Cardiac muscle cell (in vitro differentiated cells and primary cell): ENCODE measurements around the gene TUBB4A. TPM values are rescaled to one million over a fixed set of nuclear protein-coding genes. Genes with fewer than 3 reads are reported as not detected.

Experiments
- DNase-seq, 2 donors: peaks; one replicate each; pipeline versions ENCODE4 v3.0.0 to v3.0.0-alpha.2; 2010 to 2017; ENCODE audit warnings: low read depth in 1 of 2, low spot score in 1 of 2
- H3K27ac ChIP-seq: fragments of 200-600 bp; sonication (generic); 2 replicates; pipeline ENCODE4 v1.5.1; 2016
- H3K27me3 ChIP-seq: fragments of 200-600 bp; sonication (generic); 2 replicates; pipeline ENCODE4 v1.6.0; 2016; ENCODE audit warnings: control low read depth
- H3K36me3 ChIP-seq: fragments of 200-600 bp; sonication (generic); 2 replicates; pipeline ENCODE4 v1.5.1; 2016; ENCODE audit warnings: control low read depth
- H3K4me1 ChIP-seq: fragments of 200-600 bp; sonication (generic); 2 replicates; pipeline ENCODE4 v1.8.1; 2017; ENCODE audit warnings: low read depth, mild to moderate bottlenecking, mixed run types
- H3K4me3 ChIP-seq: fragments of 200-600 bp; sonication (generic); 2 replicates; pipeline ENCODE4 v1.5.1; 2016; ENCODE audit warnings: mild to moderate bottlenecking
- H3K9me3 ChIP-seq: fragments of 200-600 bp; sonication (generic); 2 replicates; pipeline ENCODE4 v1.5.1; 2017; ENCODE audit warnings: low read depth, mild to moderate bottlenecking, control low read depth
- CTCF ChIP-seq: IDR thresholded peaks from 2 replicates; pipeline ENCODE4 v1.5.1; 2012; ENCODE audit warnings: low read depth, mild to moderate bottlenecking, low read length
- polyA plus RNA-seq: library from polyadenylated mRNA; unstranded; fragments of >200 nt; fragmentation: Nextera tagmentation; extraction: Ambion mirVana; gene quantifications from 2 replicates; pipeline ENCODE4 v1.2.1, GENCODE V29; 2016
- total RNA-seq: library from RNA; depleted of rRNA; stranded (reverse); fragments of >200 nt; gene quantifications from 2 replicates; pipeline ENCODE4 v1.2.3, GENCODE V29; 2016

Gene TUBB4A
- total and polyA plus RNA-seq, 2 experiments from 2014 or later: 18.2 to 21.6 TPM

DNA sequence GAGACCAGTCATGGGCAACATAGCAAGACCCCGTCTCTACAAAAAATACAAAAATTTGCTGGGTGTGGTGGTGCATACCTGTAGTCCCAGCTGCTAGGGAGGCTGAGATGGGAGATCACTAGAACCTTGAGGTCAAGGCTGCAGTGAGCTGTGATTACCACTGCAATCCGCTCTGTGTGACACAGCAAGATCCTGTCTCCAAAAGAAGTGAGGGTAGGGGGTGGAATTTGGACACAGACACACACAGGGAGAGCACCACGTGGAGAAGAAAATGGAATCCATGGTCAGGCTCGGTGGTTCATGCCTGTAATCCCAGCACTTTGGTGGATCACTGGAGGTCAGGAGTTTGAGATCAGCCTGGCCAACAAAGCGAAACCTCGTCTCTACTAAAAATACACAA, 37.4 kb upstream of the TUBB4A start:
- Histone ChIP-seq H3K4me1 (no peaks in the 10 kb centered on the region), H3K27me3 (peaks cover 9% of the 10 kb centered on the region), H3K4me3 (no peak overlapping the region), H3K9me3 (no peaks in the 10 kb centered on the region), H3K27ac (no peak overlapping the region), H3K36me3 (no peaks in the 10 kb centered on the region)
- no peak for DNase-seq
- no peak for TF ChIP-seq CTCF

GRCh38 chr19:6535558-6536137, 33.5 kb upstream of the TUBB4A start:
- Histone ChIP-seq H3K27me3 (peaks cover 43% of the 10 kb centered on the region), H3K4me1 (no peaks in the 10 kb centered on the region)

GRCh38 chr19:6534451-6535093, 32.5 kb upstream of the TUBB4A start:
- DNase-seq: peak in 1 of 2 donors; percentile 30
- peaks cover 46% of the 10 kb centered on the region for H3K27me3 ChIP-seq

More at GRCh38 chr19:6535558-6536137, 33.5 kb upstream of the TUBB4A start:
- no peak for DNase-seq
- no peak overlapping the region for H3K27ac ChIP-seq
- H3K9me3 ChIP-seq: no peaks in the 10 kb centered on the region
- TF ChIP-seq CTCF: no peak
- H3K36me3 ChIP-seq: no peaks in the 10 kb centered on the region
- H3K4me3 ChIP-seq: no peak overlapping the region

GRCh38 chr19:6533746-6534418, 31.8 kb upstream of the TUBB4A start:
- H3K4me3 ChIP-seq: no peak overlapping the region
- no peak for DNase-seq

More at GRCh38 chr19:6534451-6535093, 32.5 kb upstream of the TUBB4A start:
- Histone ChIP-seq H3K9me3 (no peaks in the 10 kb centered on the region), H3K4me3 (no peak overlapping the region), H3K27ac (no peak overlapping the region), H3K4me1 (peaks cover 5% of the 10 kb centered on the region), H3K36me3 (no peaks in the 10 kb centered on the region)
- no peak for TF ChIP-seq CTCF

DNA sequence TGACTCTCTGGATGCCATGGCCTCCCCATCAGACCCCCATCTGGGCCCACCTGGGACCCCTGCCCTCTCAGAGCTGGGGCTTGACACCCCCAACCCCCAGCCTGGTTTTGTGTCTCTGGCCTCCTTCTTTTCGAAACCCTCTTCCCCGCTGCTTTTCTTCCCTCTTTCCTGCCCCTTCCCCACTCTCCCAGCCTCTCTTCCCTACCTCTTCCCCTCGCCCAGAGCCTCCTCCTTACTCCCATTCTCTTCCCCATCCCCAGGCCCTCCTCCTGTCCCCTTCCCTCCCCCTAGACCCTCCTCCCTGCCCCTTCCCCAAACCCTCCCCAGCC, 30.9 kb upstream of the TUBB4A start:
- TF ChIP-seq CTCF: no peak
- H3K4me3 ChIP-seq: no peak overlapping the region
- DNase-seq: no peak

More at GRCh38 chr19:6533746-6534418, 31.8 kb upstream of the TUBB4A start:
- Histone ChIP-seq H3K9me3 (no peaks in the 10 kb centered on the region), H3K4me1 (peaks cover 5% of the 10 kb centered on the region), H3K36me3 (no peaks in the 10 kb centered on the region), H3K27me3 (peaks cover 46% of the 10 kb centered on the region), H3K27ac (no peak overlapping the region)
- no peak for TF ChIP-seq CTCF

More for the DNA sequence above, 30.9 kb upstream of the TUBB4A start:
- Histone ChIP-seq H3K4me1 (peaks cover 5% of the 10 kb centered on the region), H3K27ac (no peak overlapping the region), H3K36me3 (no peaks in the 10 kb centered on the region), H3K9me3 (no peaks in the 10 kb centered on the region), H3K27me3 (peaks cover 46% of the 10 kb centered on the region)
